Fibroblast of villous mesenchyme (primary cell): ENCODE results near the gene KLHDC7B. TPM values are rescaled to one million over a fixed set of nuclear protein-coding genes. Genes with fewer than 3 reads are reported as not detected.
A peak's percentile ranks its signal among the peaks of the same experiment; 100 is the strongest.

Source experiments
- DNase-seq: peaks from one replicate; pipeline ENCODE4 v3.0.0-alpha.2; 2010; ENCODE audit warnings: low read depth
- H3K4me3 ChIP-seq: 2 replicates; pipeline ENCODE4 v1.5.1; 2011; ENCODE audit warnings: low read depth, mild to moderate bottlenecking, low read length
- total RNA-seq: library from RNA; depleted of rRNA; stranded (reverse); fragments of >200 nt; gene quantifications from 2 replicates; pipeline ENCODE4 v1.2.3, GENCODE V29; 2012
- TF ChIP-seq, protein P1 (sequence below): IDR thresholded peaks from 2 replicates; pipeline ENCODE4 v1.5.1; 2012; ENCODE audit warnings: low read depth, mild to moderate bottlenecking, low read length; ENCODE audit not compliant: insufficient read depth

The KLHDC7B gene
- total RNA-seq, 1 donor = not detected

DNA sequence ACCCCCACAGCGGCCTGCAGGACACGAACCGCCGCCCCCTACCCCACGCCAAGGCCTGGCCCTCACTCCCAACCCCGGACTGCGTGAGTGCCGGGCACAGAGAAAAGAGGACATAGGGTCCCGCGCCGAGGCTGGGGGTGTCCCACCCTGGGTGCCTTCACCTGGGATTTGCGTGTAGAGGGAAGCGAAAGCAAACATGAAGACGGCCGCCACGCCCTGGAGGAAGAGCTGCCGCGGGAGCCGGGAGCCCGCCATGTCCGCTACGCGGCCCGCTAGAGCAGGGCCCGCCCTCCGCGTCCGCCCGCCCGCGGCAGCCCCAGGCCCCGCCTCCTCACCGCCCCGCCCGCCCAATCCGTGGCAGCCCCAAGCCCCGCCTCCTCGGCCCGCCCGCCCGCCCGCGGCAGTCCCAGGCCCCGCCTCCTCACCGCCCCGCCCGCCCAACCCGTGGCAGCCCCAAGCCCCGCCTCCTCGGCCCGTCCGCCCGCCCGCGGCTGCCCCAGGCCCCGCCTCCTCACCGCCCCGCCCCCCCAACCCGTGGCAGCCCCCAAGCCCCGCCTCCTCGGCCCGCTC is 38.2 kb upstream of the KLHDC7B start, which contains the start of gene LMF2:
LMF2 (minus strand) TSS at position 282 of the 570 bp plus-strand sequence; CDS start at position 255, 27 bp downstream.
- TF ChIP-seq, protein P1, sequence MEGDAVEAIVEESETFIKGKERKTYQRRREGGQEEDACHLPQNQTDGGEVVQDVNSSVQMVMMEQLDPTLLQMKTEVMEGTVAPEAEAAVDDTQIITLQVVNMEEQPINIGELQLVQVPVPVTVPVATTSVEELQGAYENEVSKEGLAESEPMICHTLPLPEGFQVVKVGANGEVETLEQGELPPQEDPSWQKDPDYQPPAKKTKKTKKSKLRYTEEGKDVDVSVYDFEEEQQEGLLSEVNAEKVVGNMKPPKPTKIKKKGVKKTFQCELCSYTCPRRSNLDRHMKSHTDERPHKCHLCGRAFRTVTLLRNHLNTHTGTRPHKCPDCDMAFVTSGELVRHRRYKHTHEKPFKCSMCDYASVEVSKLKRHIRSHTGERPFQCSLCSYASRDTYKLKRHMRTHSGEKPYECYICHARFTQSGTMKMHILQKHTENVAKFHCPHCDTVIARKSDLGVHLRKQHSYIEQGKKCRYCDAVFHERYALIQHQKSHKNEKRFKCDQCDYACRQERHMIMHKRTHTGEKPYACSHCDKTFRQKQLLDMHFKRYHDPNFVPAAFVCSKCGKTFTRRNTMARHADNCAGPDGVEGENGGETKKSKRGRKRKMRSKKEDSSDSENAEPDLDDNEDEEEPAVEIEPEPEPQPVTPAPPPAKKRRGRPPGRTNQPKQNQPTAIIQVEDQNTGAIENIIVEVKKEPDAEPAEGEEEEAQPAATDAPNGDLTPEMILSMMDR = no peak
- no peak for DNase-seq
- H3K4me3 ChIP-seq = peak within 1 kb of the TSS; percentile 91

DNA sequence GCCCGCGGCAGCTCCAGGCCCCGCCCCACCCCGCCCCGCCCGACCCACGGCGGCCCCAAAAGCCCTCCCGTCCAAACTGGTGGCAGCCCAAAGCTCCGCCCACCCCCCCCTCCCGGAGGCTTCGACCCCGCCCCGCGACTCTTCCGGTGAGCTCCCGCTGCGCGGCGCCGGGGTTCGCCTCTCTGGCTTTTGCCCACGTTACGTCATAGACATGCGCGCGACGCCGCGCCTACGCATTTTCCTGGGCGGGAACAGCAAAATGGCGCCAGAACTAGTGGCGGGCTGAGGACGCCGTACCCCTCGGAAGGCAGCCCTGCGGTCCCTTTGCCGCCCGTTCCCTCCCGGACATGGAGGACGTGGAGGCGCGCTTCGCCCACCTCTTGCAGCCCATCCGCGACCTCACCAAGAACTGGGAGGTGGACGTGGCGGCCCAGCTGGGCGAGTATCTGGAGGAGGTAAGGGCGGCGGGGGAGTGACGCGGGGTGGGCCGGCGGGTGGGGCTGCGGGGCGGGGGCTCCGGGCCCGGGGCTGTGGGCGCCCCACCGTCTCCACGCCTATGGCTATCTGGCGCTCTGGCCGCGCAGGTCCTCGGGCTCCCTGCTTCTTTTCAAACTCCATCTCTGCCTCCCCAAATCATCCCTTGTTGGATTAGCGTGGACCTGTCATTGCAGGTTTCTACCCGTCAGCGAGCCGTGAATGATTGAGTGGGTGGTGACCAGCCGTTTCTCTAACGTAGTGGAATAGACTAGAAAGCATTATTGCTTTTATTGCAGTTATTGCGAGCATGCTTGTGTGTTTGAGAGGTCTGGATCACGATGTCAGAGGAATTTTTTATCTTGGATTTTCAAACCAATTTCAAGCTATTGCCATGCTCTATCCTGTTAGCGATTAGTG is 37.5 kb upstream of the KLHDC7B start, which contains the start of gene NCAPH2:
NCAPH2 (plus strand) TSS at position 234 of the 894 bp plus-strand sequence; CDS start at position 348, 114 bp downstream.
- peak; percentile 98 for DNase-seq
- TF ChIP-seq, protein P1 = no peak
- H3K4me3 ChIP-seq = peak within 1 kb of the TSS; percentile 91

DNA sequence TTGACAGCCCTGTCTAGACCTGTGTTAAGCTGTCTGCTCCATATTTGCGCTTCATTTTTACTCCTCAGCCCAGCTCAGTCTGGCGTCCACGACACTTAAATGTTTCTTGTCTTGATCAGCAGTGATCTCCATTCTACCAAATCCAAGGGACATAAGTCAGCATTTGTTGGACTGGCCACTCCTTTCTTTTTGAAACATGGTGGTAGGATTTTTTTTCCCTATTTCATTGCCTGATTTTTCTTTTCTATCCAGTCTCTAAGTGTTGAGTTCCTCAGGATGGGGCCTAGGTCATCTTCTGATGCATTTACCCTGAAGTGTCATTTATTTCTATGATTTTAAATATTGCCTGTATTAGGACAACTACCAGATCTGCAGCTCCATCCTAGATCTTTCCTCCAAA is 36.8 kb upstream of the KLHDC7B start:
- H3K4me3 ChIP-seq = peak overlapping the region; percentile 85
- TF ChIP-seq, protein P1 = no peak
- DNase-seq = no peak

DNA sequence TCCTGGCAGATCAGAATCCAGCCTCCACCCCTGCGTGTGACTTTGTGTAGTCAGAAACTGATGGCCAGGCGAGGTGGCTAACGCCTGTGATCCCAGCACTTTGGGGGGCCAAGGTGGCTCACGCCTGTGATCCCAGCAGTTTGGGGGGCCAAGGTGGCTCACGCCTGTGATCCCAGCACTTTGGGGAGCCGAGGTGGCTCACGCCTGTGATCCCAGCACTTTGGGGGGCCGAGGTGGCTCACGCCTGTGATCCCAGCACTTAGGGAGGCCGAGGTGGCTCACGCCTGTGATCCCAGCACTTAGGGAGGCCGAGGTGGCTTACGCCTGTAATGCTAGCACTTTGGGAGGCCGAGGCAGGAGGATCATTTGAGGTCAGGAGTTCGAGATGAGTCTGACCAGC is 32.5 kb upstream of the KLHDC7B start:
- TF ChIP-seq, protein P1 = no peak
- no peak for DNase-seq
- no peak overlapping the region for H3K4me3 ChIP-seq

DNA sequence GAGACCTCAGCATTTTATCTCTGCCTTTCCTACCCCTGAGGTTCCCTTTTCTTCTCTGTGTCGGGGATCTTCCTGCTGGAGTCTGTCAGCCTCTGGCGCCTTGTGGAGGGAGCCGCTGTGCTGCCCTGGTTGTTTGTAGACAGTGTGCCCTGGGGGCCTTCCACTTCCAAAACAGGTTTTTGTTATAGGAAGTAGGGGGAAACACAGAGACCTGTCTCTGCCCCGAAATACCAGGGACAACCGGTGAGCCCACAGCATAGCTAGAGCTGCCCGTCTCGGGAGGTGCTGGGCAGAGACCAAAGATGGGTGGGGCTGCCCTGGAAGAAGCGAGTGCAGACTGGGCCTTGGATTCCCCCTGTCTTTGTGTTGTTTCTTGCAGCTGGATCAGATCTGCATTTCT is 29.6 kb upstream of the KLHDC7B start:
- no peak for DNase-seq
- H3K4me3 ChIP-seq = no peak overlapping the region
- TF ChIP-seq, protein P1 = no peak

DNA sequence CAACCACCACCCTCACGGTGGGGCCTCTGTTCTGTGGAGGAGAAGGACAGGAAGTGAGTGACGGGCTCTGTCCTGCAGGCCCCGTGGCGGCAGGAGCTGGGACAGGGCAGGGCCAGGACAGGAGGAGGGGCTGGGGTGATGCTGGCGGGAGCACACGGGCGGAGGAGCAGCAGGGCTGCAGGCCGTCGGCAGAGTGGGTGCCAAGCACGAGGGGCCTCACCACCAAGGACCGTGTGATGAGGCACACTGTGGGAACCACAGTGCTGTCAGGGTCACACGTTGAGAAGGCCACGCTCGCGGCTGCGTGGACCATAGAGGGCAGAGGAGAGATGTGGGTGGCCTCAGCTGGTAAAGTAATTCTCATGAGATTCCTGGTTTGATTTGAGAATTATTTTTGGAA is 28.8 kb upstream of the KLHDC7B start:
- TF ChIP-seq, protein P1 = no peak
- no peak overlapping the region for H3K4me3 ChIP-seq
- DNase-seq = no peak
